Renal cortex interstitium (tissue), 11 donors: ENCODE data around the gene RPL18A. TPM values are rescaled to one million over a fixed set of nuclear protein-coding genes. Genes with fewer than 3 reads are reported as not detected.

ENCODE experiments used
- DNase-seq, 11 donors: peaks; one replicate each; pipeline ENCODE4 v3.0.0-alpha.2; 2013; ENCODE audit warnings: low read depth in 9 of 11, low spot score in 4 of 11; ENCODE audit errors: extremely low read depth in 1 of 11
- polyA plus RNA-seq, 3 donors: library from polyadenylated mRNA; unstranded; fragments of 120-200 nt; gene quantifications; one replicate each; pipeline ENCODE4 v1.2.1, GENCODE V29; 2013; ENCODE audit not compliant: insufficient read length in 3 of 3

RPL18A gene
- polyA plus RNA-seq, 3 donors, result 861 to 1,272 (median 1,083) TPM

GRCh38 chr19:17855280-17856152, 4.2 kb upstream of the RPL18A start:
- DNase-seq, result peak in 10 of 11 donors; percentile 17 to 77 (median 62)

GRCh38 chr19:17860331-17860992, 752 bp downstream of the RPL18A start:
- no peak for DNase-seq

GRCh38 chr19:17860993-17861360, 1.3 kb downstream of the RPL18A start:
- DNase-seq, result no peak

GRCh38 chr19:17861542-17862402, 2.1 kb downstream of the RPL18A start:
- no peak for DNase-seq

- no peak for DNase-seq
Observed at GRCh38 chr19:17862711-17863519, 3.2 kb downstream of the RPL18A start.

- DNase-seq, result no peak
Observed at GRCh38 chr19:17863520-17864182, 3.9 kb downstream of the RPL18A start.

GRCh38 chr19:17865364-17866311, 5.9 kb downstream of the RPL18A start:
- DNase-seq, result no peak

- no peak for DNase-seq
Observed at GRCh38 chr19:17866312-17866963, 6.7 kb downstream of the RPL18A start.

GRCh38 chr19:17866964-17867486, 7.3 kb downstream of the RPL18A start:
- DNase-seq, result no peak

GRCh38 chr19:17868669-17869068, 9.0 kb downstream of the RPL18A start:
- no peak for DNase-seq

GRCh38 chr19:17869114-17869608, 9.5 kb downstream of the RPL18A start:
- DNase-seq, result no peak

GRCh38 chr19:17871032-17871877, 11.5 kb downstream of the RPL18A start:
- DNase-seq, result no peak

GRCh38 chr19:17871878-17872250, 12.2 kb downstream of the RPL18A start, which contains the start of gene SLC5A5:
TSS of gene SLC5A5 (plus strand) at chr19:17871945. CDS start at chr19:17872320, 375 bp downstream.
- DNase-seq, result no peak

GRCh38 chr19:17872251-17873001, 12.7 kb downstream of the RPL18A start:
- DNase-seq, result no peak
